ENCODE measurements around the gene LAMC2.

The LAMC2 gene

DNA sequence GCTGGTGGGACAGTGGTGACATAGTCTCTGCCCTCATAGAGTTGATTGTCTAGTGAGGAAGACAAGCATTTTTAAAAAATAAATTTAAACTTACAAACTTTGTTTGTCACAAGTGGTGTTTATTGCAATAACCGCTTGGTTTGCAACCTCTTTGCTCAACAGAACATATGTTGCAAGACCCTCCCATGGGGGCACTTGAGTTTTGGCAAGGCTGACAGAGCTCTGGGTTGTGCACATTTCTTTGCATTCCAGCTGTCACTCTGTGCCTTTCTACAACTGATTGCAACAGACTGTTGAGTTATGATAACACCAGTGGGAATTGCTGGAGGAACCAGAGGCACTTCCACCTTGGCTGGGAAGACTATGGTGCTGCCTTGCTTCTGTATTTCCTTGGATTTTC is 58.4 kb downstream of the LAMC2 start:
- Mint-ChIP-seq H3K9me3 (no peaks in the 10 kb centered on the region), H3K4me3 (no peak overlapping the region), H3K27ac (no peak overlapping the region), H3K36me3 (ENCODE audit: low read depth) (no peaks in the 10 kb centered on the region), H3K4me1 (ENCODE audit: low read depth) (no peaks in the 10 kb centered on the region), H3K27me3 (peaks cover 25% of the 10 kb centered on the region)
- no peak for DNase-seq

DNA sequence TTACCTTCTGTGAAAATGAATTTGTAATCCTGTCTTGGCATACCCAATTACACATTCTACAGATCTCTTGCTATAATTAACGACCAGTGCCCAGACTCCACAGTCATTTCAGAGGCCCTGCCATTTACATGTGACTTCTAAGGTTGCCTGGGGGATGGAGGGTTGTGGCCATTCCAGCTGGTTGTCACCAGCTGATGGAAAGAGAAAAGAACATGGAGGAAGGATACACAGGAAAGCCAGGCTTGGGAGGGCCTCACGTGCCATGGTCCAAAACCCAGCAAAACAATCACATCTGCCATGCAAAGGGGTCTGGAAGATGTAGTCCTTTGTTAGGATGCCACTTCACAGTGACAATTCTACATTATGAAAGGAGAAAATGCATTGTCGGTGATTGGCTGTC is 59.3 kb downstream of the LAMC2 start:
- no peaks in the 10 kb centered on the region for H3K9me3 Mint-ChIP-seq
- H3K4me1 Mint-ChIP-seq (ENCODE audit: low read depth): no peaks in the 10 kb centered on the region
- DNase-seq: no peak
- no peak overlapping the region for H3K4me3 Mint-ChIP-seq
- H3K27me3 Mint-ChIP-seq: peaks cover 25% of the 10 kb centered on the region
- H3K27ac Mint-ChIP-seq: no peak overlapping the region
- H3K36me3 Mint-ChIP-seq (ENCODE audit: low read depth): no peaks in the 10 kb centered on the region

DNA sequence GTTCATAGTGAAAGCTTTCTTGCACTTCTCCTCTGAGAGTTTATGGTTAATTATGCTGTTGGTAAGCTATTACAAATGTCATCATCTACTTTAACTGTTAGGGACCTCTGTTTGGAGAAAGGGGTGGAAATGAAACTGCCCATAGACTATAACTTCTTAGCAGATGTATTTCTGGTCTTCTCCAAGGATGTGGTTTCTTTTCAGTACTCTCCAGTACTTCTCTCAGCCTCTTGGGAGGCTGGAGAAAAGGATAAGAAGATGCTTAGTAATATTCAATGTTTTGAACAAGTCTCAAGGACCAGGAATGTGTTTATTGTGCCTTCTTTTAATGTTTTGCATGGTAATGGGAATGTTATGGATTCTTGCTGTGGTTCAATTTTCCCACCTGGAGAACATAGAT is 60.4 kb downstream of the LAMC2 start:
- Mint-ChIP-seq H3K36me3 (ENCODE audit: low read depth) (no peaks in the 10 kb centered on the region), H3K27me3 (peaks cover 29% of the 10 kb centered on the region), H3K9me3 (no peaks in the 10 kb centered on the region), H3K4me1 (ENCODE audit: low read depth) (no peaks in the 10 kb centered on the region), H3K27ac (no peak overlapping the region), H3K4me3 (no peak overlapping the region)
- no peak for DNase-seq

DNA sequence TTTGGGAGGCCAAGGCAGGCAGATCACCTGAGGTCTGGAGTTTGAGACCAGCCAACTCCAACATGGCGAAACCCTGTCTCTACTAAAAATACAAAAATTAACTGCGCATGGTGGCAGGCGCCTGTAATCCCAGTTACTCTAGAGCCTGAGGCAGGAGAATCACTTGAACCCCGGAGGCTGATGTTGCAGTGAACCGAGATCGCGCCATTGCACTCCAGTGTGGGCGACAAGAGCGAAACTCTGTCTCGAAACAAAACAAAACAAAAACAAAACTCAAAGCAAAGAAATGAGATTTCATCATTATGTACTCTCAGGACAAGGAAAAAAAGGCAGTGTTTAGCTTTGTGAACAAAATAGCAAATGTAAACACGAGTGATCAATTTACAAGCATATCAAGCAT is 61.0 kb downstream of the LAMC2 start:
- no peak overlapping the region for H3K4me3 Mint-ChIP-seq
- H3K27me3 Mint-ChIP-seq: peaks cover 32% of the 10 kb centered on the region

DNA sequence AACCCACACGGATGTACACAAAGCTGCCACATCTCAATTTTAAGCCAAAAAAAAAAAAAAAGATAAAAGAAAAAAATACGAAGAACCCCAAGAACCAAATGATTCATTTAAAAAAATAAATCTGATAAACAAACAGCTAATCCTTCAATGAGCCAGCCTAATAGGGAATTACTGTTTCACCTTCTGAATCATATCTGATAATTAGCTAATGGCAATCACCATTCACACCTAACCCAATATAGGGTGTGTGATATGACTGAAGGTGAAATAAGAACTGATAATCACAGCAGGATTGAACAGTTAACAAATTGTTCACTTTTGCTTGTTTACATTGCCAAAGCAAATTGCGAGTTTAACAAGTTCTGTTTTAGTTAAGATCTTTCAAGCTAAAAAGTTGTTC is 61.4 kb downstream of the LAMC2 start:
- Mint-ChIP-seq H3K9me3 (no peaks in the 10 kb centered on the region), H3K36me3 (ENCODE audit: low read depth) (no peaks in the 10 kb centered on the region), H3K27ac (no peak overlapping the region), H3K4me3 (no peak overlapping the region), H3K4me1 (ENCODE audit: low read depth) (no peaks in the 10 kb centered on the region), H3K27me3 (peaks cover 30% of the 10 kb centered on the region)
- DNase-seq: no peak

More for the DNA sequence above, 61.0 kb downstream of the LAMC2 start:
- Mint-ChIP-seq H3K36me3 (ENCODE audit: low read depth) (no peaks in the 10 kb centered on the region), H3K9me3 (no peaks in the 10 kb centered on the region), H3K4me1 (ENCODE audit: low read depth) (no peaks in the 10 kb centered on the region), H3K27ac (no peak overlapping the region)
- DNase-seq: no peak

DNA sequence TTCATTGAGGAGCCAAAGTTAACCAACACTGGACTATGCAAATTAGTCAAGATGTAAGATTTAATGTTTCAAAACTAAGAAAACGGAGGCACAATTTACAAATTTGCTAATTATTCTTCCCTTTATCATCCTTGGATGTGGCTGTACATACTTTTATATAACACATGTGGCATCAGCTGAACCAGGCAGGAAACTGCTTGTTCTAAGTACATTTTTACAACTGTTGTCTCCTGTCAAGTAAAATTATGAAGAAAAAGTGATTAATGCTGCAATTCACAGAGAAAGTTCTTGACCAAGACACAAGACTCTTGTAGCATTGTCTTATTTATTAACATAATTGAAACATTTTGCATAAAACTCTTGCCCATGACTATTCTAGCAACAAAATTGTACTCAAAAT is 61.9 kb downstream of the LAMC2 start:
- H3K36me3 Mint-ChIP-seq (ENCODE audit: low read depth): no peaks in the 10 kb centered on the region
- peaks cover 30% of the 10 kb centered on the region for H3K27me3 Mint-ChIP-seq
- no peak overlapping the region for H3K4me3 Mint-ChIP-seq
- no peak for DNase-seq
- H3K4me1 Mint-ChIP-seq (ENCODE audit: low read depth): no peaks in the 10 kb centered on the region
- no peak overlapping the region for H3K27ac Mint-ChIP-seq
- no peaks in the 10 kb centered on the region for H3K9me3 Mint-ChIP-seq

DNA sequence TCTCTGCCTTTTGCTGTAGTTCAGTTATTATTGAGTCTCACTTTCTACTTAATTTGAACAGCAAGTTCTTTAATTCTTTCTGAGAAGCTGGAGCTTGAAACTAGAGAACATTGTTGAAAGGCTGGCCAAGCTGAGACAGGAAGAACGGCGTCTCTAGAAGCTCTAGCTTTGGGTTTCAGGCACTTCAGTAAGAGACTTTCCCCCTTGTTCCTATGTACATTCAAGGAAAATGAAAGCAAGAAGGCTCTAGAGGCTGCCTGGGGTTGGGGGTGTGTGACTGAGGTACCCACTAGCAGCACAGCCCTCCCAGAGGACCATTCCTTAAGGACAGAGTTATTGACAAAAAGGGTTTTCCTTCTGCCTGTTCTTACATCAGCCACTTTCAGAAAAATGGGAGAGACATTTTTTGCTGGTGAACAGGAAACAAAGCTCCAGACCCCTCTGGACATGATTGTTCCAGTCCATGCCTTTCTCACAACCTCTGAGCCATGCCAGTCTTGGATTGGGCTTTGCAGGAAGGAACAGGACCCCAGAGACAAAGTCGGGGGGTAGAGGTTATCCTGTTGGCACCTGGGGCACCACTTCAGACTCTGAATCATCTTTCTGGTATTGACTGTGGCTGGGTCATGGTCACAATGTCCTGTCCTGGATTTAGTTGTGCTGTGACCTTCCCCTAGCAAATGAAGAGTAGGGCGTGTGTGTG is 63.1 kb downstream of the LAMC2 start:
- Mint-ChIP-seq H3K27me3 (peaks cover 30% of the 10 kb centered on the region), H3K9me3 (no peaks in the 10 kb centered on the region), H3K4me3 (no peak overlapping the region), H3K4me1 (ENCODE audit: low read depth) (no peaks in the 10 kb centered on the region), H3K36me3 (ENCODE audit: low read depth) (no peaks in the 10 kb centered on the region), H3K27ac (no peak overlapping the region)
- no peak for DNase-seq

DNA sequence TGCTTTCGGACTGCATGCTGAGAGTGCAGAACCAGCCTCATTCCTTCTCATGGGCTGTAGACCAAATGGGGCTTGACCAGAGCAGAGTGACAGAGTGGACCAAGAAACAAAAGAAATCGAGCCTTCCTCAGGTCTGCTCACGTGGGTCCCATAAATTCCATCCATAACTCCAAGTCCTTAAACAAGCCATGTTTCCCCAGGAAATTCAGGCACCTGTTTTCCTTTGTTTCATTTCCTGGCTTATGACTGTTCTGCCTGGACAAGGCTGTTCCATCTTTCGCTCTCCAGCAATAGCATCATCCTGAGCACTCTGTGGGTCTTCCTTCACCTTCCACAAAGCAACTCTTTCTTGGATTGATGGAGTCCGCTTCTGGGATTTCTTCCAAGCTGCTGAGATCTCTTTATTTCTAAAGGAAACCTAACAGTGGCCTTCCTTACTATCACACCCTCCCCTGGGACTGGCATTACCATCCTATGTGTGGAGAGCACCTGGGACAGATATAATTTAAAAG is 63.9 kb downstream of the LAMC2 start:
- no peak for DNase-seq
- Mint-ChIP-seq H3K27ac (no peak overlapping the region), H3K36me3 (ENCODE audit: low read depth) (no peaks in the 10 kb centered on the region), H3K4me1 (ENCODE audit: low read depth) (no peaks in the 10 kb centered on the region), H3K27me3 (peaks cover 30% of the 10 kb centered on the region), H3K4me3 (no peak overlapping the region), H3K9me3 (no peaks in the 10 kb centered on the region)

DNA sequence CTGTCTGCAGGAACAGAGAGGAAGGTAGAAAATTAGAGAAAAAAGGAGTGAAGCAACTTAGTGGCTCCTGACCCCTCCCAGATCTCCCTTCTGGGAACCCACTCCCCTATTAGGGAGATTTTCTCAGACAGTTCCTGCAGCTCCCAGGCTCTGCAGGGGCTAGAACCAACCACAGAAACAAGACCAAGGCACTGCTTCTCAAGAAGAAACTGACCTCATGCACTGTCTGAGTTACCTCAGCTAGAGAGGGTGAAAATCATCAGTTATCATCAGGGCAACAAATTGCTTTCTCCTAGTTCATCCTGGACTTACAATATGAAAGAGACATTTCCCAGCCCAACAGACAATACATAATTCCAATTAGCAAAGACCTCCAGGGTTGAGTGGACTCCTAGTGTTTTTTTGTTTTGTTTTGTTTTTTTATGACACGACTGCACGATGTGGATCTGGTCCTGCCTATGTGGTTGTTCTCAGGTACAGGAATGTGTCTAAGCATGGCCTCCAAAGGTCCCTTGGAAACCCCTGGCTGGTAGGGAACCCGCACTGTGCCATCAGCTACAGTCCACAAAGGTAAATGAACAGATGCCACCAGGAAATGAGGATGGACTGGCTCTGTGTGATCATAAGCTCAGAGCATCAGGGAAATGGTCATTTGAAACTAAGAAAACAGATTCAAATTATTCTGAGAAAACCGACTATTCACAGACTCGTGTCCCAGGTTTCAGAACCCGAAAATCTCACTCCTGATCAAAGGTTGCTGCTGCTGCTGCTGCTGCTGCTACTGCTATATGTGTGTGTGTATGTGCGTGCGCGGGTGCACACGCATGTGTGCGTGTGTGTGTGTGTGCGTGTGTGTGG is 65.3 kb downstream of the LAMC2 start:
- H3K9me3 Mint-ChIP-seq: no peaks in the 10 kb centered on the region
- no peaks in the 10 kb centered on the region for H3K36me3 Mint-ChIP-seq (ENCODE audit: low read depth)
- H3K27ac Mint-ChIP-seq: no peak overlapping the region
- DNase-seq: no peak
- H3K4me3 Mint-ChIP-seq: no peak overlapping the region
- no peaks in the 10 kb centered on the region for H3K4me1 Mint-ChIP-seq (ENCODE audit: low read depth)
- peaks cover 22% of the 10 kb centered on the region for H3K27me3 Mint-ChIP-seq

DNA sequence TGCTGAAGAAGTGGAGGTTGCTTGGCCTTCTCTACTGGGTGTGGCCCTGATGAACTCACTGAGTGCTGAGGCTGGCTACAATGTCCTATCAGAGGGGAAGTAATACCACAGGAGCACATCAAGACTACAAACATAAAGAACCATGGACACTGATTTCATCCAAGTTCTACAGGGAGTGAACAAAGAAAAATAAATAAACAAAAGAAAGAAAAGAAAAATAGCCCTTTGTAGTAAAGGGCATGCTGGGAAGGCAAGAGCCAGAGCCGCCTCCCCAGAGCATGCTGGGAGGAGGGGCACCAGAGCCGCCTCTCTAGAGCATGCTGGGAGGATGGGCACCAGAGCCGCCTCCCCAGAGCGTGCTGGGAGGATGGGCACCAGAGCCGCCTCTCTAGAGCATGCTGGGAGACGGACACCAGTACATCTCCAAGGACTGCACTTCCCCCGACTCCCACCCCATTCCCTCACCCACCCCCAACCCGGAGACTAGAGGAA is 65.9 kb downstream of the LAMC2 start:
- H3K9me3 Mint-ChIP-seq: no peaks in the 10 kb centered on the region
- H3K4me3 Mint-ChIP-seq: no peak overlapping the region
- no peak for DNase-seq
- no peaks in the 10 kb centered on the region for H3K36me3 Mint-ChIP-seq (ENCODE audit: low read depth)
- no peak overlapping the region for H3K27ac Mint-ChIP-seq
- H3K4me1 Mint-ChIP-seq (ENCODE audit: low read depth): no peaks in the 10 kb centered on the region
- H3K27me3 Mint-ChIP-seq: peaks cover 19% of the 10 kb centered on the region

DNA sequence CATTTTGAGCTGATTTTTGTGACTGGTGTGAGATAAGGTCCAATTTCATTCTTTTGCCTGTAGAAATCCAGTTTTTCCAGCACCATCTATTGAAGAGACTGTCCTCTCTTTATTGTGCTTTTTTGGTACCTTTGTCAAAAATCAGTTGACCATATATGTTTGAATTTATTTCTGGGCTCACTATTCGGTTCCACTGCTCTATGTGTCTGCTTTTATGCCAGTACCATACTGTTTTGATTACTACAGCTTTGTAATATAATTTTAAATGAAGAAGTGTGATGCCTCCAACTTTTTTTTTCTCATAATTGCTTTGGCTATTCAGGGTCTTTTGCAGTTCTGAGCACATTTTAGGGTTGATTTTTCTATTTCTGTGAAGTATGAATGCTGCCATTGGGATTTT is 69.0 kb downstream of the LAMC2 start:
- Mint-ChIP-seq H3K27me3 (peaks cover 25% of the 10 kb centered on the region), H3K4me3 (no peak overlapping the region)
- no peak for DNase-seq

DNA sequence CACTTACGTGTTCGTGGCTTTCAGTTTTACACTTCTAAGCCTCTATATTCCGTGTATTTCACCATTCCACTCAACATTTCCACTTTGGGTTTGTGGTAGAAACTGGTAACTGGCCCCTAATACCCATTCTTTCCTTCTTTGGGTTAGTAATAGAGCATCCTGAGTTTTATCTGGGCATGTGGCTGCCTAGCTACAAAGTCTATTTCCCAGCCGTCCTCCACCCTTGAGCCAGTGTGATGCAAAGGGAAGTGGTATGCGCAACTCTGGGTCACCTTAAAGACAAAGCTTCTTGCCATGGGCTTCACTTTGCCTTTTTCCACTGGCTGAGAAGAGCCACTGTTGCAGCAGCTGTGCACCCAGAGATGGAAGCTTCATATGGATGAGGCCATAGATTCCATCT is 73.9 kb downstream of the LAMC2 start:
- Mint-ChIP-seq H3K27me3 (peaks cover 33% of the 10 kb centered on the region), H3K9me3 (no peaks in the 10 kb centered on the region), H3K4me3 (no peak overlapping the region), H3K4me1 (ENCODE audit: low read depth) (no peaks in the 10 kb centered on the region), H3K27ac (no peak overlapping the region), H3K36me3 (ENCODE audit: low read depth) (no peaks in the 10 kb centered on the region)
- DNase-seq: no peak

More for the DNA sequence above, 69.0 kb downstream of the LAMC2 start:
- Mint-ChIP-seq H3K36me3 (ENCODE audit: low read depth) (no peaks in the 10 kb centered on the region), H3K4me1 (ENCODE audit: low read depth) (no peaks in the 10 kb centered on the region), H3K27ac (no peak overlapping the region), H3K9me3 (no peaks in the 10 kb centered on the region)

DNA sequence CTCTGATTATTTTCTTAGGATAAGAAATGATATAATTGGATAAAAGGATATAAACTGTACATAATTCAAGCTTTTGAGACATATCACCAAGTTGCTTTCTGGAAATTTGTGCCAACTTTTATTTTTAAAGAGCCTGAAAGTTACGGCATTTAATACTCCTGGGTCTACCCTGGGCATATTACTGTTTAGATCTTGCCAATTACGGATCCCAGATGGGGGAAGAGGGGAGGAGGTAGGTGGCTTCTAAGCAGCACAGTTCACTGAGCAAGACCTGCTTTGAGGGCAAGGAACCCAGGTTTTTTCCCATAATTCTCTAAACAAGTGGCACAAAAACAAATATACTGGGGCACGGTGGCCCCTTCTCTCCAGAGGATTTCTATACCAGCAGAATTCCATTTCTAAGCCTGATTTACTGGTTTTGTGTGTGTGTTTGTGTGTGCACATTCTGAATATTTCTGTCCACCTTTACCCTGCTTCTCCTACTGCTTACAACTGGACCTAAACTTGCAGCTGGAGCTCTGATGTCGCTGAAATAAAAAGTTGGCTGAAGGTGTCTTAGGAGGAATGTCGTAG is 76.7 kb downstream of the LAMC2 start:
- DNase-seq: no peak
- Mint-ChIP-seq H3K36me3 (ENCODE audit: low read depth) (no peaks in the 10 kb centered on the region), H3K4me1 (ENCODE audit: low read depth) (no peaks in the 10 kb centered on the region), H3K27me3 (peaks cover 38% of the 10 kb centered on the region), H3K4me3 (no peak overlapping the region), H3K9me3 (no peaks in the 10 kb centered on the region), H3K27ac (no peak overlapping the region)

DNA sequence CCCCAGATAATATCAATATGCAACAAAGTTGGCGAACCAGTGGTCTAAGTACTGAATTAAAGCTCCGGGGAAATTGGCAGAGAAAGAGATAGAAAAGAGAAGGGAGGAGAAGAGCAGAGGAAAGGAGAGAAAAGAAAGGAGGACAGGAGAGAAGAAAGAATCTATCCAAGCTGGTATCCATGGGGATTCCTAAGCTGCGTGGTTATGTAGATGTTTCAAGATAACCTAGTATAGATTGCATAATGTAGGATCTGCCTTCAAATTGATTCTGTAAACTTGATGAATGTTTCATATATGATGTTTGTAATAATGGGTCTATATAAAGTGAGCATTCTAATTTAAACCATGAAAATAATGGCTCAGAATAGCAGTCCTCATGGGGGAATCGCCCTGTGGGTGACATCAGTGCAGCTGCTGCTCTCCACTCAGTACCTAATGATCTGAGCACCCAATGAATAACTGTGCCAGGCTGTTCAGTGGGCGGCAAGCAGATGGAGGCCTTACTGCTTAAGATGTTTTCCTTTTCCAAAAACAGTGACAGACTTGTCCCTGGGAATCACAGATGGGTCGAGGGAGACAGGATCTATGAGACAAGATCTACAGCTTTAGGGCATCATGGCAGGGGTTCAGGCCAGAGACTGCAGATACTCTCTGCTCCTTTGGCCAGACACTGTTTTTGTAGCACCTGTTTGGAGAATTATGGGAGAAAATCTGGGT is 78.0 kb downstream of the LAMC2 start:
- Mint-ChIP-seq H3K4me1 (ENCODE audit: low read depth) (no peaks in the 10 kb centered on the region), H3K4me3 (no peak overlapping the region), H3K27me3 (peaks cover 32% of the 10 kb centered on the region), H3K9me3 (no peaks in the 10 kb centered on the region), H3K27ac (no peak overlapping the region), H3K36me3 (ENCODE audit: low read depth) (no peaks in the 10 kb centered on the region)
- DNase-seq: no peak
